HCT116 (cell line): ENCODE measurements around the gene ACSM4. TPM values are rescaled to one million over a fixed set of nuclear protein-coding genes. Genes with fewer than 3 reads are reported as not detected.

Experiments used
- ATAC-seq: fragments of 200-7000 bp; cut with Tn5 transposase; 2 replicates; pipeline ENCODE4 v1.9.1; 2020; ENCODE audit warnings: mild to moderate bottlenecking, moderate library complexity
- BruUV-seq: library from RNA; stranded (reverse); fragments of 400-500 nt; replicated peaks from 2 replicates; lab custom pipeline; 2021; lab: Mats Ljungman, UMichigan
- CTCF ChIA-PET: fragments of 300-600 bp; sonication (Branson Sonifier 250); formaldehyde crosslinking; loops from one replicate; lab custom pipeline; 2021; ENCODE audit warnings: antibody characterized with exemption; lab: Charles Lee
- POLR2A ChIA-PET: fragments of 300-600, 350-600 bp; sonication (Branson Sonifier 250); formaldehyde crosslinking; loops from one replicate; lab custom pipeline; 2021; ENCODE audit warnings: antibody characterized with exemption; lab: Charles Lee
- RAD21 ChIA-PET, 2 experiments: fragments of 300-600 bp; sonication (Branson Sonifier 250); formaldehyde crosslinking; loops; one replicate each; lab custom pipeline; 2023; ENCODE audit warnings: low total read pairs in 2 of 2; ENCODE audit not compliant: uncharacterized antibody in 2 of 2, unreplicated experiment in 2 of 2, low non-redundant PET in 1 of 2; lab: Charles Lee
- DNase-seq: peaks from one replicate; pipeline ENCODE4 v3.0.0-alpha.2; 2010; ENCODE audit warnings: low read depth, low spot score
- H2AFZ ChIP-seq: fragments of 200-600 bp; shearing (Covaris generic), sonication (generic); 2 replicates; pipeline ENCODE4 v1.6.1; 2017; ENCODE audit warnings: low read depth, mixed run types, mixed read lengths, antibody characterized with exemption, low read length; ENCODE audit not compliant: poor library complexity, severe bottlenecking
- H3K27ac ChIP-seq: 2 replicates; pipeline ENCODE4 v1.5.1; 2012; ENCODE audit warnings: low read depth, low read length
- H3K27me3 ChIP-seq: fragments of 200-600 bp; sonication (generic); 2 replicates; pipeline ENCODE4 v1.6.1; 2016; ENCODE audit warnings: mixed run types, low read length, mixed read lengths; ENCODE audit not compliant: insufficient read depth
- H3K36me3 ChIP-seq, 2 experiments: fragments of 200-500 bp in 1 of 2; fragments of 200-600 bp in 1 of 2; sonication (Bioruptor generic) in 1 of 2; sonication (generic) in 1 of 2; 2 replicates each; pipeline versions ENCODE4 v1.5.1 to v1.6.1; 2014 to 2016; ENCODE audit warnings: low read length in 2 of 2, inconsistent platforms in 1 of 2, mixed read lengths in 1 of 2, mixed run types in 1 of 2; ENCODE audit not compliant: insufficient read depth in 2 of 2, control insufficient read depth in 1 of 2
- H3K4me1 ChIP-seq, 2 experiments: fragments of 200-600 bp in 1 of 2; sonication (generic) in 1 of 2; 2 replicates each; pipeline versions ENCODE4 v1.5.1 to v1.6.1; 2012 to 2017; ENCODE audit warnings: low read length in 2 of 2, inconsistent platforms in 1 of 2, mild to moderate bottlenecking in 1 of 2, mixed read lengths in 1 of 2, mixed run types in 1 of 2, moderate library complexity in 1 of 2; ENCODE audit not compliant: insufficient read depth in 2 of 2, control insufficient read depth in 1 of 2
- H3K4me2 ChIP-seq: fragments of 200-600 bp; sonication (generic); 2 replicates; pipeline ENCODE4 v1.6.1; 2017; ENCODE audit warnings: mixed run types, low read length, mixed read lengths
- H3K4me3 ChIP-seq, 2 experiments: fragments of 200-600 bp in 1 of 2; sonication (generic) in 1 of 2; replicated peaks in 1 of 2; 2 replicates each; pipeline ENCODE4 v1.5.1; 2011 to 2016; ENCODE audit warnings: low read length in 2 of 2, control low read depth in 1 of 2, low read depth in 1 of 2, mild to moderate bottlenecking in 1 of 2, mixed read lengths in 1 of 2, mixed run types in 1 of 2
- H3K79me2 ChIP-seq: fragments of 200-600 bp; sonication (generic); 2 replicates; pipeline ENCODE4 v1.6.1; 2017; ENCODE audit warnings: mild to moderate bottlenecking, mixed run types, low read length, moderate library complexity, mixed read lengths; ENCODE audit not compliant: insufficient read depth
- H3K9ac ChIP-seq: fragments of 200-600 bp; sonication (generic); 2 replicates; pipeline ENCODE4 v1.6.1; 2016; ENCODE audit warnings: low read length, mixed read lengths
- H3K9me2 ChIP-seq: fragments of 200-600 bp; sonication (generic), shearing (Covaris generic); 2 replicates; pipeline ENCODE4 v1.6.1; 2017; ENCODE audit warnings: mixed run types, mild to moderate bottlenecking, moderate library complexity; ENCODE audit not compliant: insufficient read depth
- H3K9me3 ChIP-seq, 2 experiments: fragments of 200-500 bp in 1 of 2; fragments of 200-600 bp in 1 of 2; sonication (Bioruptor generic) in 1 of 2; sonication (generic) in 1 of 2; 2 replicates each; pipeline ENCODE4 v1.6.1; 2014 to 2017; ENCODE audit warnings: low read length in 2 of 2, mixed read lengths in 2 of 2, inconsistent platforms in 1 of 2, low read depth in 1 of 2, mild to moderate bottlenecking in 1 of 2, mixed run types in 1 of 2, moderate library complexity in 1 of 2; ENCODE audit not compliant: control insufficient read depth in 1 of 2, insufficient read depth in 1 of 2
- H4K20me1 ChIP-seq: fragments of 200-600 bp; sonication (generic), shearing (Covaris generic); 2 replicates; pipeline ENCODE4 v1.6.1; 2017; ENCODE audit warnings: mixed run types, mild to moderate bottlenecking, moderate library complexity; ENCODE audit not compliant: insufficient read depth
- ATF3 ChIP-seq: IDR thresholded peaks from 2 replicates; pipeline ENCODE4 v1.6.1; 2012
- CBX3 ChIP-seq: IDR thresholded peaks from 2 replicates; pipeline ENCODE4 v1.6.1; 2012; ENCODE audit warnings: low read depth
- EGR1 ChIP-seq: IDR thresholded peaks from 2 replicates; pipeline ENCODE4 v1.6.1; 2012; ENCODE audit warnings: low read depth
- ELF1 ChIP-seq: IDR thresholded peaks from 2 replicates; pipeline ENCODE4 v1.6.1; 2012; ENCODE audit warnings: low read depth, borderline replicate concordance
- EZH2phosphoT487 ChIP-seq: fragments of 200-600 bp; IDR thresholded peaks from 2 replicates; pipeline ENCODE4 v1.6.1; 2018; ENCODE audit warnings: antibody characterized with exemption, borderline replicate concordance
- FOSL1 ChIP-seq: IDR thresholded peaks from 2 replicates; pipeline ENCODE4 v1.6.1; 2012; ENCODE audit warnings: low read depth
- JUND ChIP-seq: IDR thresholded peaks from 2 replicates; pipeline ENCODE4 v1.6.1; 2012
- MAX ChIP-seq: IDR thresholded peaks from 2 replicates; pipeline ENCODE4 v1.6.1; 2012
- POLR2A ChIP-seq: IDR thresholded peaks from 2 replicates; pipeline ENCODE4 v1.7.0; 2011; ENCODE audit warnings: borderline replicate concordance; ENCODE audit not compliant: insufficient read depth, insufficient read length; ENCODE audit errors: extremely low read depth
- POLR2AphosphoS5 ChIP-seq: IDR thresholded peaks from 2 replicates; pipeline ENCODE4 v1.6.1; 2011; ENCODE audit warnings: mild to moderate bottlenecking, low read depth, low read length, moderate library complexity
- REST ChIP-seq: IDR thresholded peaks from 2 replicates; pipeline ENCODE4 v1.6.1; 2012; ENCODE audit warnings: low read depth
- SIN3A ChIP-seq: IDR thresholded peaks from 2 replicates; pipeline ENCODE4 v1.6.1; 2012; ENCODE audit warnings: low read depth
- SRF ChIP-seq: IDR thresholded peaks from 2 replicates; pipeline ENCODE4 v1.6.1; 2012; ENCODE audit warnings: low read depth
- TCF7L2 ChIP-seq: IDR thresholded peaks from 2 replicates; pipeline ENCODE4 v1.7.0; 2011; ENCODE audit warnings: borderline replicate concordance, inconsistent platforms; ENCODE audit not compliant: insufficient read depth, insufficient read length; ENCODE audit errors: extremely low read depth
- YY1 ChIP-seq: IDR thresholded peaks from 2 replicates; pipeline ENCODE4 v1.6.1; 2011; ENCODE audit warnings: low read length, low read depth, moderate library complexity, mild to moderate bottlenecking; ENCODE audit not compliant: insufficient replicate concordance; ENCODE audit errors: extremely low read depth
- ZBTB33 ChIP-seq: IDR thresholded peaks from 2 replicates; pipeline ENCODE4 v1.6.1; 2011; ENCODE audit warnings: mild to moderate bottlenecking, low read length, moderate library complexity; ENCODE audit not compliant: insufficient replicate concordance; ENCODE audit errors: extremely low read depth
- ZFX ChIP-seq: fragments of 450-650 bp; IDR thresholded peaks from 2 replicates; pipeline ENCODE4 v1.6.1; 2017
- intact Hi-C: fragments of 100-400 bp; cut with micrococcal nuclease; formaldehyde crosslinking; loops from 2 replicates; pipeline ENCODE4 v1.10.0; 2022
- total RNA-seq: library from RNA; stranded (reverse); gene quantifications from one replicate; pipeline ENCODE4 v1.2.1, GENCODE V29; 2021; ENCODE audit not compliant: unreplicated experiment

The ACSM4 gene
- total RNA-seq, 1 experiment from 2014 or later: not detected

GRCh38 chr12:7339675-7340074, 35.8 kb downstream of the ACSM4 start:
- H3K79me2 ChIP-seq: no peaks in the 10 kb centered on the region
- TF ChIP-seq FOSL1 (no peak), ZFX (no peak), POLR2AphosphoS5 (no peak), REST (no peak), MAX (no peak), YY1 (no peak), POLR2A (no peak), ZBTB33 (no peak), SRF (no peak), ELF1 (no peak), ATF3 (no peak), TCF7L2 (no peak), EZH2phosphoT487 (no peak), JUND (no peak), SIN3A (no peak), CBX3 (no peak), EGR1 (no peak)
- no TSS peak for BruUV-seq

More at GRCh38 chr12:7339675-7340074, 35.8 kb downstream of the ACSM4 start:
- Histone ChIP-seq H3K4me2 (no peak overlapping the region), H3K27me3 (no peaks in the 10 kb centered on the region), H3K4me1 (no peaks in the 10 kb centered on the region; a peak in 1 of 4 replicates), H3K9me3 (no peaks in the 10 kb centered on the region), H3K4me3 (no peak overlapping the region), H3K36me3 (no peaks in the 10 kb centered on the region), H4K20me1 (no peaks in the 10 kb centered on the region), H3K9ac (no peak overlapping the region), H3K27ac (no peak overlapping the region), H3K9me2 (no peaks in the 10 kb centered on the region), H2AFZ (no peak overlapping the region)
- DNase-seq (no peak), ATAC-seq (no peak)
- RAD21 ChIA-PET: no interaction called here
- intact Hi-C loops: no loop called here
- CTCF ChIA-PET: no interaction called here
- POLR2A ChIA-PET: no interaction called here
